SK-N-SH treated with all-trans-retinoic acid at 6 μM for 48 hours (cell line): ENCODE data around the gene CD274.

Source experiments
- ARNTL ChIP-seq: fragments of 450-650 bp; formaldehyde crosslinking; IDR thresholded peaks from 2 replicates; pipeline ENCODE4 v1.5.0; 2020; ENCODE audit warnings: low read depth, mild to moderate bottlenecking, moderate library complexity, borderline replicate concordance
- BACH2 ChIP-seq: fragments of 250-450 bp; sonication (Bioruptor Pico); IDR thresholded peaks from 2 replicates; pipeline ENCODE4 v1.9.0; 2021; ENCODE audit warnings: mild to moderate bottlenecking, borderline replicate concordance
- CREB5 ChIP-seq: fragments of 250-450 bp; sonication (Bioruptor Pico); IDR thresholded peaks from 2 replicates; pipeline ENCODE4 v1.5.1; 2020; ENCODE audit warnings: low read depth, mild to moderate bottlenecking, moderate library complexity
- CSRNP3 ChIP-seq: fragments of 250-450 bp; sonication (Bioruptor Pico); IDR thresholded peaks from 2 replicates; pipeline ENCODE4 v1.5.1; 2021; ENCODE audit warnings: mild to moderate bottlenecking, moderate library complexity
- PATZ1 ChIP-seq: fragments of 250-450 bp; sonication (Bioruptor Pico); IDR thresholded peaks from 2 replicates; pipeline ENCODE4 v1.8.0; 2020; ENCODE audit warnings: mild to moderate bottlenecking, moderate library complexity, borderline replicate concordance
- POU6F1 ChIP-seq: fragments of 250-450 bp; sonication (Bioruptor Pico); IDR thresholded peaks from 2 replicates; pipeline ENCODE4 v1.8.0; 2021; ENCODE audit warnings: low read depth, mild to moderate bottlenecking, moderate library complexity, borderline replicate concordance
- PPARA ChIP-seq: fragments of 250-450 bp; sonication (Bioruptor Pico); IDR thresholded peaks from 2 replicates; pipeline ENCODE4 v1.5.0; 2020; ENCODE audit warnings: mild to moderate bottlenecking, borderline replicate concordance
- SNAI2 ChIP-seq: fragments of 250-450 bp; sonication (Bioruptor Pico); IDR thresholded peaks from 2 replicates; pipeline ENCODE4 v1.5.0; 2020; ENCODE audit warnings: mild to moderate bottlenecking, moderate library complexity
- TSHZ2 ChIP-seq: fragments of 250-450 bp; sonication (Bioruptor Pico); IDR thresholded peaks from 2 replicates; pipeline ENCODE4 v1.5.0; 2020; ENCODE audit warnings: mild to moderate bottlenecking, moderate library complexity
- ZC3H10 ChIP-seq: fragments of 250-450 bp; sonication (Bioruptor Pico); IDR thresholded peaks from 2 replicates; pipeline ENCODE4 v1.5.1; 2021; ENCODE audit warnings: mild to moderate bottlenecking, moderate library complexity
- ZFP3 ChIP-seq: fragments of 250-450 bp; sonication (Bioruptor Pico); IDR thresholded peaks from 2 replicates; pipeline ENCODE4 v1.5.0; 2020; ENCODE audit warnings: mild to moderate bottlenecking, moderate library complexity
- ZNF565 ChIP-seq: fragments of 450-650 bp; formaldehyde crosslinking; conservative IDR thresholded peaks from 2 replicates; pipeline ENCODE4 v1.5.0; 2020; ENCODE audit warnings: low read depth, mild to moderate bottlenecking, moderate library complexity
- ZNF8 ChIP-seq: fragments of 450-650 bp; formaldehyde crosslinking; IDR thresholded peaks from 2 replicates; pipeline ENCODE4 v1.5.0; 2020; ENCODE audit warnings: mild to moderate bottlenecking, moderate library complexity

- TF ChIP-seq SNAI2: no peak
- TF ChIP-seq ZFP3 (CRISPR knock-in tag): no peak
- no peak for TF ChIP-seq BACH2
- TF ChIP-seq ZNF8 (CRISPR knock-in tag): no peak
- no peak for TF ChIP-seq PPARA (CRISPR knock-in tag)
- no peak for TF ChIP-seq TSHZ2 (CRISPR knock-in tag)
- no peak for TF ChIP-seq ZC3H10
- no peak for TF ChIP-seq ZNF565
- TF ChIP-seq POU6F1 (CRISPR knock-in tag): no peak
- TF ChIP-seq ARNTL: no peak
- TF ChIP-seq PATZ1 (CRISPR knock-in tag): no peak
- TF ChIP-seq CSRNP3: no peak
- no peak for TF ChIP-seq CREB5 (CRISPR knock-in tag)
These were observed 36.6 kb downstream of the CD274 start for GRCh38 chr9:5486988-5487387.
